HCT116 (cell line): ENCODE results near the gene PLCXD3. TPM values are rescaled to one million over a fixed set of nuclear protein-coding genes. Genes with fewer than 3 reads are reported as not detected.

Source experiments
- ATAC-seq: fragments of 200-7000 bp; cut with Tn5 transposase; 2 replicates; pipeline ENCODE4 v1.9.1; 2020; ENCODE audit warnings: mild to moderate bottlenecking, moderate library complexity
- Bru-seq: library from RNA; stranded (reverse); fragments of 400-500 nt; gene quantifications from one replicate; lab custom pipeline; 2021; lab: Mats Ljungman, UMichigan
- BruChase-seq, 2 experiments: library from RNA; stranded (reverse); fragments of 400-500 nt; gene quantifications; one replicate each; lab custom pipeline; 2021; lab: Mats Ljungman, UMichigan
- BruUV-seq: library from RNA; stranded (reverse); fragments of 400-500 nt; replicated peaks from 2 replicates; lab custom pipeline; 2021; lab: Mats Ljungman, UMichigan
- CTCF ChIA-PET: fragments of 300-600 bp; sonication (Branson Sonifier 250); formaldehyde crosslinking; loops from one replicate; lab custom pipeline; 2021; ENCODE audit warnings: antibody characterized with exemption; lab: Charles Lee
- POLR2A ChIA-PET: fragments of 300-600, 350-600 bp; sonication (Branson Sonifier 250); formaldehyde crosslinking; loops from one replicate; lab custom pipeline; 2021; ENCODE audit warnings: antibody characterized with exemption; lab: Charles Lee
- RAD21 ChIA-PET, 2 experiments: fragments of 300-600 bp; sonication (Branson Sonifier 250); formaldehyde crosslinking; loops; one replicate each; lab custom pipeline; 2023; ENCODE audit warnings: low total read pairs in 2 of 2; ENCODE audit not compliant: uncharacterized antibody in 2 of 2, unreplicated experiment in 2 of 2, low non-redundant PET in 1 of 2; lab: Charles Lee
- DNase-seq: peaks from one replicate; pipeline ENCODE4 v3.0.0-alpha.2; 2010; ENCODE audit warnings: low read depth, low spot score
- H2AFZ ChIP-seq: fragments of 200-600 bp; shearing (Covaris generic), sonication (generic); 2 replicates; pipeline ENCODE4 v1.6.1; 2017; ENCODE audit warnings: low read depth, mixed run types, mixed read lengths, antibody characterized with exemption, low read length; ENCODE audit not compliant: poor library complexity, severe bottlenecking
- H3K27ac ChIP-seq: 2 replicates; pipeline ENCODE4 v1.5.1; 2012; ENCODE audit warnings: low read depth, low read length
- H3K27me3 ChIP-seq: fragments of 200-600 bp; sonication (generic); 2 replicates; pipeline ENCODE4 v1.6.1; 2016; ENCODE audit warnings: mixed run types, low read length, mixed read lengths; ENCODE audit not compliant: insufficient read depth
- H3K36me3 ChIP-seq, 2 experiments: fragments of 200-500 bp in 1 of 2; fragments of 200-600 bp in 1 of 2; sonication (Bioruptor generic) in 1 of 2; sonication (generic) in 1 of 2; 2 replicates each; pipeline versions ENCODE4 v1.5.1 to v1.6.1; 2014 to 2016; ENCODE audit warnings: low read length in 2 of 2, inconsistent platforms in 1 of 2, mixed read lengths in 1 of 2, mixed run types in 1 of 2; ENCODE audit not compliant: insufficient read depth in 2 of 2, control insufficient read depth in 1 of 2
- H3K4me1 ChIP-seq, 2 experiments: fragments of 200-600 bp in 1 of 2; sonication (generic) in 1 of 2; 2 replicates each; pipeline versions ENCODE4 v1.5.1 to v1.6.1; 2012 to 2017; ENCODE audit warnings: low read length in 2 of 2, inconsistent platforms in 1 of 2, mild to moderate bottlenecking in 1 of 2, mixed read lengths in 1 of 2, mixed run types in 1 of 2, moderate library complexity in 1 of 2; ENCODE audit not compliant: insufficient read depth in 2 of 2, control insufficient read depth in 1 of 2
- H3K4me2 ChIP-seq: fragments of 200-600 bp; sonication (generic); 2 replicates; pipeline ENCODE4 v1.6.1; 2017; ENCODE audit warnings: mixed run types, low read length, mixed read lengths
- H3K4me3 ChIP-seq, 2 experiments: fragments of 200-600 bp in 1 of 2; sonication (generic) in 1 of 2; replicated peaks in 1 of 2; 2 replicates each; pipeline ENCODE4 v1.5.1; 2011 to 2016; ENCODE audit warnings: low read length in 2 of 2, control low read depth in 1 of 2, low read depth in 1 of 2, mild to moderate bottlenecking in 1 of 2, mixed read lengths in 1 of 2, mixed run types in 1 of 2
- H3K79me2 ChIP-seq: fragments of 200-600 bp; sonication (generic); 2 replicates; pipeline ENCODE4 v1.6.1; 2017; ENCODE audit warnings: mild to moderate bottlenecking, mixed run types, low read length, moderate library complexity, mixed read lengths; ENCODE audit not compliant: insufficient read depth
- H3K9ac ChIP-seq: fragments of 200-600 bp; sonication (generic); 2 replicates; pipeline ENCODE4 v1.6.1; 2016; ENCODE audit warnings: low read length, mixed read lengths
- H3K9me2 ChIP-seq: fragments of 200-600 bp; sonication (generic), shearing (Covaris generic); 2 replicates; pipeline ENCODE4 v1.6.1; 2017; ENCODE audit warnings: mixed run types, mild to moderate bottlenecking, moderate library complexity; ENCODE audit not compliant: insufficient read depth
- H3K9me3 ChIP-seq, 2 experiments: fragments of 200-500 bp in 1 of 2; fragments of 200-600 bp in 1 of 2; sonication (Bioruptor generic) in 1 of 2; sonication (generic) in 1 of 2; 2 replicates each; pipeline ENCODE4 v1.6.1; 2014 to 2017; ENCODE audit warnings: low read length in 2 of 2, mixed read lengths in 2 of 2, inconsistent platforms in 1 of 2, low read depth in 1 of 2, mild to moderate bottlenecking in 1 of 2, mixed run types in 1 of 2, moderate library complexity in 1 of 2; ENCODE audit not compliant: control insufficient read depth in 1 of 2, insufficient read depth in 1 of 2
- H4K20me1 ChIP-seq: fragments of 200-600 bp; sonication (generic), shearing (Covaris generic); 2 replicates; pipeline ENCODE4 v1.6.1; 2017; ENCODE audit warnings: mixed run types, mild to moderate bottlenecking, moderate library complexity; ENCODE audit not compliant: insufficient read depth
- CEBPB ChIP-seq: IDR thresholded peaks from 2 replicates; pipeline ENCODE4 v1.6.1; 2012; ENCODE audit warnings: low read depth
- EGR1 ChIP-seq: IDR thresholded peaks from 2 replicates; pipeline ENCODE4 v1.6.1; 2012; ENCODE audit warnings: low read depth
- ELF1 ChIP-seq: IDR thresholded peaks from 2 replicates; pipeline ENCODE4 v1.6.1; 2012; ENCODE audit warnings: low read depth, borderline replicate concordance
- EZH2 ChIP-seq: fragments of 200-600 bp; sonication (generic); IDR thresholded peaks from 2 replicates; pipeline ENCODE4 v1.6.1; 2017; ENCODE audit warnings: antibody characterized with exemption, mixed run types
- POLR2A ChIP-seq: IDR thresholded peaks from 2 replicates; pipeline ENCODE4 v1.7.0; 2011; ENCODE audit warnings: borderline replicate concordance; ENCODE audit not compliant: insufficient read depth, insufficient read length; ENCODE audit errors: extremely low read depth
- RAD21 ChIP-seq: IDR thresholded peaks from 2 replicates; pipeline ENCODE4 v1.6.1; 2012; ENCODE audit warnings: low read depth, mild to moderate bottlenecking
- SIN3A ChIP-seq: IDR thresholded peaks from 2 replicates; pipeline ENCODE4 v1.6.1; 2012; ENCODE audit warnings: low read depth
- SP1 ChIP-seq: IDR thresholded peaks from 2 replicates; pipeline ENCODE4 v1.6.1; 2012; ENCODE audit warnings: low read depth
- SRF ChIP-seq: IDR thresholded peaks from 2 replicates; pipeline ENCODE4 v1.6.1; 2012; ENCODE audit warnings: low read depth
- TCF7L2 ChIP-seq: IDR thresholded peaks from 2 replicates; pipeline ENCODE4 v1.7.0; 2011; ENCODE audit warnings: borderline replicate concordance, inconsistent platforms; ENCODE audit not compliant: insufficient read depth, insufficient read length; ENCODE audit errors: extremely low read depth
- YY1 ChIP-seq: IDR thresholded peaks from 2 replicates; pipeline ENCODE4 v1.6.1; 2011; ENCODE audit warnings: low read length, low read depth, moderate library complexity, mild to moderate bottlenecking; ENCODE audit not compliant: insufficient replicate concordance; ENCODE audit errors: extremely low read depth
- ZNF274 ChIP-seq: fragments of 200-500 bp; sonication (Bioruptor generic); IDR thresholded peaks from 2 replicates; pipeline ENCODE4 v1.6.1; 2014; ENCODE audit warnings: mild to moderate bottlenecking, low read depth, low read length, inconsistent platforms
- intact Hi-C: fragments of 100-400 bp; cut with micrococcal nuclease; formaldehyde crosslinking; loops from 2 replicates; pipeline ENCODE4 v1.10.0; 2022
- long read RNA-seq: library from polyadenylated mRNA; unstranded; transcript quantifications from one replicate; pipeline ENCODE4 v2.0.0, GENCODE V29; 2021; ENCODE audit not compliant: unreplicated experiment
- polyA plus RNA-seq: library from polyadenylated mRNA; unstranded; fragments of >200 nt; gene quantifications from 2 replicates; pipeline ENCODE4 v1.2.1, GENCODE V29; 2012; ENCODE audit warnings: missing spikeins
- total RNA-seq: library from RNA; stranded (reverse); gene quantifications from one replicate; pipeline ENCODE4 v1.2.1, GENCODE V29; 2021; ENCODE audit not compliant: unreplicated experiment
- TF ChIP-seq, protein P1 (sequence below): IDR thresholded peaks from 2 replicates; pipeline ENCODE4 v1.6.1; 2011; ENCODE audit warnings: mild to moderate bottlenecking, low read length, moderate library complexity; ENCODE audit not compliant: insufficient replicate concordance; ENCODE audit errors: extremely low read depth
- TF ChIP-seq, protein P2 (sequence below), 3 experiments: fragments of 200-600 bp in 1 of 3; sonication (generic) in 1 of 3; IDR thresholded peaks in 2 of 3; conservative IDR thresholded peaks in 1 of 3; 2 replicates each; pipeline ENCODE4 v1.5.1; 2012 to 2017; ENCODE audit warnings: low read depth in 2 of 3, low read length in 2 of 3, antibody characterized with exemption in 1 of 3, borderline replicate concordance in 1 of 3, control low read depth in 1 of 3, mild to moderate bottlenecking in 1 of 3, mixed read lengths in 1 of 3, mixed run types in 1 of 3, moderate library complexity in 1 of 3; ENCODE audit not compliant: insufficient read depth in 1 of 3
- TF ChIP-seq, protein P3 (sequence below): IDR thresholded peaks from 2 replicates; pipeline ENCODE4 v1.6.1; 2012
- TF ChIP-seq, protein P4 (sequence below): IDR thresholded peaks from 2 replicates; pipeline ENCODE4 v1.6.1; 2012; ENCODE audit warnings: low read depth

Gene PLCXD3, protein sequence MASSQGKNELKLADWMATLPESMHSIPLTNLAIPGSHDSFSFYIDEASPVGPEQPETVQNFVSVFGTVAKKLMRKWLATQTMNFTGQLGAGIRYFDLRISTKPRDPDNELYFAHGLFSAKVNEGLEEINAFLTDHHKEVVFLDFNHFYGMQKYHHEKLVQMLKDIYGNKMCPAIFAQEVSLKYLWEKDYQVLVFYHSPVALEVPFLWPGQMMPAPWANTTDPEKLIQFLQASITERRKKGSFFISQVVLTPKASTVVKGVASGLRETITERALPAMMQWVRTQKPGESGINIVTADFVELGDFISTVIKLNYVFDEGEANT
- total RNA-seq, result not detected
- polyA plus RNA-seq, result 0.01 TPM in 1 of 2 replicates, not detected in the other
- percentile 5 among the genes with signal in this experiment for Bru-seq, nascent RNA
- percentile 5 among the genes with signal in this experiment for BruChase-seq, experiment 1, labeled RNA remaining after a 6-hour chase
- BruChase-seq, experiment 2, labeled RNA remaining after a 2-hour chase, result percentile 7 among the genes with signal in this experiment
- long read RNA-seq, result 0 reads

DNA sequence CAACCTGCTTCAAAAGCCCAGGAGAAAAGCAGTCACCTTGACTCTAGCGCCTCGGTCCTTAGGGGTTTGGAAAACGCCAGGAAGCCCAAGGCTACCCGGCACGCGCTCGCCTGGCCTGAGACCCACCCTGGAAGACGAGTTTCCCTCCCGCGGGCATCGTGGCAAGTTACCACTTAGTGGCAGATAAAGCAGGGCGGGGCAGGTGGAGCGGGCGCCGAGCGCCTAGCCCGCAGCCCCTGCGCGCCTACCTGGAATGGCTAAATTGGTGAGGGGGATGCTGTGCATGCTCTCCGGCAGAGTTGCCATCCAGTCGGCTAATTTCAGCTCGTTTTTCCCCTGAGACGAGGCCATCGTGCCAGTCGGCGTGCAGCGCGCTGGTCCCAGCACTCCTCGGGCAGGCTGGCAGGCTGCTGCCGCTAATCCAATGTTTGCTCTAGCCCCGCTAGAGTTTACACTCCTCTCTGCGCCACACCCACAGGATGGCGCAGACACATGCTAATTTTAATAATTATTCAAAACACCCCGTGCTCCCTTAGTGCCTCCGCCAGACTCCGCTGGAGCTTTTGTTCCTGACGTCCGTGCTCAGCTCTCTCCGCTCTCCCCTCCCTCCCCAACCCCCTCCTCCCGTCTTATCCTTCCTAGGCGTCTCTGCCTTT, at the start of gene PLCXD3:
PLCXD3 (minus strand) TSS at position 426 of the 656 bp plus-strand sequence; CDS start at position 351, 75 bp downstream.
- Histone ChIP-seq H3K9me2 (no peaks in the 10 kb centered on the region), H4K20me1 (no peaks in the 10 kb centered on the region), H3K4me3 (no peak within 1 kb of the TSS), H3K4me1 (no peaks in the 10 kb centered on the region), H3K4me2 (no peak within 1 kb of the TSS), H3K9me3 (no peaks in the 10 kb centered on the region), H3K27me3 (no peaks in the 10 kb centered on the region), H3K79me2 (no peaks in the 10 kb centered on the region), H2AFZ (no peak within 1 kb of the TSS)
- ChIA-PET CTCF (no interaction called here), RAD21 (no interaction called here)
- no TSS peak for BruUV-seq
- intact Hi-C loops, result no loop called here
- no peak for DNase-seq
- no peak for ATAC-seq
- TF ChIP-seq POLR2A, result no peak
- TF ChIP-seq EZH2, result no peak
- TF ChIP-seq EGR1, result no peak
- no peak for TF ChIP-seq SIN3A
- TF ChIP-seq SP1, result no peak
- TF ChIP-seq SRF, result no peak
- no peak for TF ChIP-seq YY1
- TF ChIP-seq ZNF274, result no peak
- TF ChIP-seq RAD21, result no peak
- TF ChIP-seq, protein P1, sequence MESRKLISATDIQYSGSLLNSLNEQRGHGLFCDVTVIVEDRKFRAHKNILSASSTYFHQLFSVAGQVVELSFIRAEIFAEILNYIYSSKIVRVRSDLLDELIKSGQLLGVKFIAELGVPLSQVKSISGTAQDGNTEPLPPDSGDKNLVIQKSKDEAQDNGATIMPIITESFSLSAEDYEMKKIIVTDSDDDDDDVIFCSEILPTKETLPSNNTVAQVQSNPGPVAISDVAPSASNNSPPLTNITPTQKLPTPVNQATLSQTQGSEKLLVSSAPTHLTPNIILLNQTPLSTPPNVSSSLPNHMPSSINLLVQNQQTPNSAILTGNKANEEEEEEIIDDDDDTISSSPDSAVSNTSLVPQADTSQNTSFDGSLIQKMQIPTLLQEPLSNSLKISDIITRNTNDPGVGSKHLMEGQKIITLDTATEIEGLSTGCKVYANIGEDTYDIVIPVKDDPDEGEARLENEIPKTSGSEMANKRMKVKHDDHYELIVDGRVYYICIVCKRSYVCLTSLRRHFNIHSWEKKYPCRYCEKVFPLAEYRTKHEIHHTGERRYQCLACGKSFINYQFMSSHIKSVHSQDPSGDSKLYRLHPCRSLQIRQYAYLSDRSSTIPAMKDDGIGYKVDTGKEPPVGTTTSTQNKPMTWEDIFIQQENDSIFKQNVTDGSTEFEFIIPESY, result no peak
- no peak for TF ChIP-seq TCF7L2
- no peak for TF ChIP-seq CEBPB
- TF ChIP-seq, protein P2, sequence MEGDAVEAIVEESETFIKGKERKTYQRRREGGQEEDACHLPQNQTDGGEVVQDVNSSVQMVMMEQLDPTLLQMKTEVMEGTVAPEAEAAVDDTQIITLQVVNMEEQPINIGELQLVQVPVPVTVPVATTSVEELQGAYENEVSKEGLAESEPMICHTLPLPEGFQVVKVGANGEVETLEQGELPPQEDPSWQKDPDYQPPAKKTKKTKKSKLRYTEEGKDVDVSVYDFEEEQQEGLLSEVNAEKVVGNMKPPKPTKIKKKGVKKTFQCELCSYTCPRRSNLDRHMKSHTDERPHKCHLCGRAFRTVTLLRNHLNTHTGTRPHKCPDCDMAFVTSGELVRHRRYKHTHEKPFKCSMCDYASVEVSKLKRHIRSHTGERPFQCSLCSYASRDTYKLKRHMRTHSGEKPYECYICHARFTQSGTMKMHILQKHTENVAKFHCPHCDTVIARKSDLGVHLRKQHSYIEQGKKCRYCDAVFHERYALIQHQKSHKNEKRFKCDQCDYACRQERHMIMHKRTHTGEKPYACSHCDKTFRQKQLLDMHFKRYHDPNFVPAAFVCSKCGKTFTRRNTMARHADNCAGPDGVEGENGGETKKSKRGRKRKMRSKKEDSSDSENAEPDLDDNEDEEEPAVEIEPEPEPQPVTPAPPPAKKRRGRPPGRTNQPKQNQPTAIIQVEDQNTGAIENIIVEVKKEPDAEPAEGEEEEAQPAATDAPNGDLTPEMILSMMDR (IDR thresholded peaks at IDR 0.05 in 2 of 3, conservative IDR thresholded peaks at IDR 0.05 in 1 of 3; ENCODE audit: borderline replicate concordance in 1 of 3, insufficient read depth in 1 of 3, low read depth in 2 of 3, low read length in 2 of 3), result no peak
- TF ChIP-seq, protein P3, sequence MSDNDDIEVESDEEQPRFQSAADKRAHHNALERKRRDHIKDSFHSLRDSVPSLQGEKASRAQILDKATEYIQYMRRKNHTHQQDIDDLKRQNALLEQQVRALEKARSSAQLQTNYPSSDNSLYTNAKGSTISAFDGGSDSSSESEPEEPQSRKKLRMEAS, result no peak
- no peak for TF ChIP-seq ELF1
- TF ChIP-seq, protein P4, sequence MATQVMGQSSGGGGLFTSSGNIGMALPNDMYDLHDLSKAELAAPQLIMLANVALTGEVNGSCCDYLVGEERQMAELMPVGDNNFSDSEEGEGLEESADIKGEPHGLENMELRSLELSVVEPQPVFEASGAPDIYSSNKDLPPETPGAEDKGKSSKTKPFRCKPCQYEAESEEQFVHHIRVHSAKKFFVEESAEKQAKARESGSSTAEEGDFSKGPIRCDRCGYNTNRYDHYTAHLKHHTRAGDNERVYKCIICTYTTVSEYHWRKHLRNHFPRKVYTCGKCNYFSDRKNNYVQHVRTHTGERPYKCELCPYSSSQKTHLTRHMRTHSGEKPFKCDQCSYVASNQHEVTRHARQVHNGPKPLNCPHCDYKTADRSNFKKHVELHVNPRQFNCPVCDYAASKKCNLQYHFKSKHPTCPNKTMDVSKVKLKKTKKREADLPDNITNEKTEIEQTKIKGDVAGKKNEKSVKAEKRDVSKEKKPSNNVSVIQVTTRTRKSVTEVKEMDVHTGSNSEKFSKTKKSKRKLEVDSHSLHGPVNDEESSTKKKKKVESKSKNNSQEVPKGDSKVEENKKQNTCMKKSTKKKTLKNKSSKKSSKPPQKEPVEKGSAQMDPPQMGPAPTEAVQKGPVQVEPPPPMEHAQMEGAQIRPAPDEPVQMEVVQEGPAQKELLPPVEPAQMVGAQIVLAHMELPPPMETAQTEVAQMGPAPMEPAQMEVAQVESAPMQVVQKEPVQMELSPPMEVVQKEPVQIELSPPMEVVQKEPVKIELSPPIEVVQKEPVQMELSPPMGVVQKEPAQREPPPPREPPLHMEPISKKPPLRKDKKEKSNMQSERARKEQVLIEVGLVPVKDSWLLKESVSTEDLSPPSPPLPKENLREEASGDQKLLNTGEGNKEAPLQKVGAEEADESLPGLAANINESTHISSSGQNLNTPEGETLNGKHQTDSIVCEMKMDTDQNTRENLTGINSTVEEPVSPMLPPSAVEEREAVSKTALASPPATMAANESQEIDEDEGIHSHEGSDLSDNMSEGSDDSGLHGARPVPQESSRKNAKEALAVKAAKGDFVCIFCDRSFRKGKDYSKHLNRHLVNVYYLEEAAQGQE, result no peak
- TF ChIP-seq, all 23 proteins: peak for 0
- POLR2A ChIA-PET, result no interaction called here
- H3K9ac ChIP-seq, result no peak within 1 kb of the TSS
- no peak within 1 kb of the TSS for H3K27ac ChIP-seq
- no peaks in the 10 kb centered on the region for H3K36me3 ChIP-seq
